Loucy (cell line): ENCODE measurements around the gene PAFAH1B1.

Experiments used
- EZH2phosphoT487 ChIP-seq: fragments of 200-600 bp; IDR thresholded peaks from 2 replicates; pipeline ENCODE4 v1.6.1; 2018; ENCODE audit warnings: antibody characterized with exemption, mild to moderate bottlenecking, moderate library complexity, borderline replicate concordance
- TF ChIP-seq, protein P1 (sequence below): fragments of 200-600 bp; sonication (generic); conservative IDR thresholded peaks from 2 replicates; pipeline ENCODE4 v1.5.1; 2014; ENCODE audit warnings: mild to moderate bottlenecking, antibody characterized with exemption, low read length

DNA sequence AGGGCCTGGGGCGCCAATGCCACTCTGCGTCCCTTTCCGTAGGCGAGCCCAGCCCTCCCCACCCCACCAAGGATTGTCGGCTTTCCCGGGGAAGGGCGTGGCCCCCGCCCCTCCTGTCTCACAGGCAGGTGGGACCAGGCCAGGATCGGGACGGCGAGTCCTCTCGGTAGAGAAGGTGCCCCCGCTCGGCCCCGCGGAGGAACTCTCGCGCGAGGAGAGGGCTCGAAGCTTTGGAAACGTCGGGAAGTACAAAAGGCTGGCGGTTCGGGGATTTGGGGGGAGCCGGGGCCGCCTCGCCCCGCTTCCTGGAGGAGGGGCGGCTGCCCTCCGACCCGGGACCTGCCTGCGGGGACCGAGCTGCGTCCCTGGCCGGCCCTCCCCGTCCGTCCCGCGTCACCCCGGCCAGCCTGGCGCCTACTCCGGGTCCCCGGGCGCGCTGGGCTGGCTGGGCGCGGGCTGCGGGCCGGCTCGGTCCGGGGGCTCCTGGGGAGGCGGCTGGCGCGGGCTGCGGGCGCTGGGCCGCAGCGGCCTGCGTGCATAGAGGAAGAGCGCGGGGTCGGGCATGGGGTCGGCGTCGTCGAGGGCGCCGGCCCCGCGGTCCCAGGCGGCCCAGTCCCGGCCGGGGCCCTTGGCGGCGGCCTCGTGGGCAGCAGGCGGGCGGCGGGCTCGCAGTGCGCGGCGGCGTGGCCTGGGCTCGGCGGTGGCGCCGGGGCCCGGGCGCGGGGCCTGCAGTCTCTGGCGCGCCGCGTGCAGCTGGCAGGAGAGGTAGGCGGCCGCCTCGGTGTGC lies 130.7 kb downstream of the PAFAH1B1 start:
- TF ChIP-seq, protein P1, sequence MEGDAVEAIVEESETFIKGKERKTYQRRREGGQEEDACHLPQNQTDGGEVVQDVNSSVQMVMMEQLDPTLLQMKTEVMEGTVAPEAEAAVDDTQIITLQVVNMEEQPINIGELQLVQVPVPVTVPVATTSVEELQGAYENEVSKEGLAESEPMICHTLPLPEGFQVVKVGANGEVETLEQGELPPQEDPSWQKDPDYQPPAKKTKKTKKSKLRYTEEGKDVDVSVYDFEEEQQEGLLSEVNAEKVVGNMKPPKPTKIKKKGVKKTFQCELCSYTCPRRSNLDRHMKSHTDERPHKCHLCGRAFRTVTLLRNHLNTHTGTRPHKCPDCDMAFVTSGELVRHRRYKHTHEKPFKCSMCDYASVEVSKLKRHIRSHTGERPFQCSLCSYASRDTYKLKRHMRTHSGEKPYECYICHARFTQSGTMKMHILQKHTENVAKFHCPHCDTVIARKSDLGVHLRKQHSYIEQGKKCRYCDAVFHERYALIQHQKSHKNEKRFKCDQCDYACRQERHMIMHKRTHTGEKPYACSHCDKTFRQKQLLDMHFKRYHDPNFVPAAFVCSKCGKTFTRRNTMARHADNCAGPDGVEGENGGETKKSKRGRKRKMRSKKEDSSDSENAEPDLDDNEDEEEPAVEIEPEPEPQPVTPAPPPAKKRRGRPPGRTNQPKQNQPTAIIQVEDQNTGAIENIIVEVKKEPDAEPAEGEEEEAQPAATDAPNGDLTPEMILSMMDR: no peak
- no peak for TF ChIP-seq EZH2phosphoT487
